ENCODE measurements around the gene CLCA1. TPM values are rescaled to one million over a fixed set of nuclear protein-coding genes. Genes with fewer than 3 reads are reported as not detected.

CLCA1 gene
- total RNA-seq, 1 experiment from 2014 or later = 0.12 TPM

- TF ChIP-seq ATF3 (IDR thresholded peaks at IDR 0.05) = no peak
- TF ChIP-seq SRF (IDR thresholded peaks at IDR 0.05; ENCODE audit: low read depth) = no peak
- no peak for TF ChIP-seq EZH2phosphoT487 (IDR thresholded peaks at IDR 0.05; ENCODE audit: borderline replicate concordance)
- TF ChIP-seq FOSL1 (IDR thresholded peaks at IDR 0.05; ENCODE audit: low read depth) = no peak
- TF ChIP-seq SP1 (IDR thresholded peaks at IDR 0.05; ENCODE audit: low read depth) = no peak
- Histone ChIP-seq H3K9me3 (ENCODE audit: control insufficient read depth in 1 of 2, insufficient read depth in 1 of 2, low read depth in 1 of 2, low read length in 2 of 2) (no peaks in the 10 kb centered on the region), H3K4me2 (ENCODE audit: low read length) (no peak overlapping the region), H2AFZ (ENCODE audit: low read depth, low read length, poor library complexity, severe bottlenecking) (no peak overlapping the region), H3K36me3 (ENCODE audit: control insufficient read depth in 1 of 2, insufficient read depth in 2 of 2, low read length in 2 of 2) (no peaks in the 10 kb centered on the region), H3K9ac (ENCODE audit: low read length) (no peak overlapping the region), H4K20me1 (ENCODE audit: insufficient read depth) (no peaks in the 10 kb centered on the region), H3K9me2 (ENCODE audit: insufficient read depth) (no peaks in the 10 kb centered on the region), H3K27ac (ENCODE audit: low read depth, low read length) (no peak overlapping the region), H3K27me3 (ENCODE audit: insufficient read depth, low read length) (no peaks in the 10 kb centered on the region), H3K79me2 (ENCODE audit: insufficient read depth, low read length) (no peaks in the 10 kb centered on the region), H3K4me3 (replicated peaks in 1 of 2; ENCODE audit: low read depth in 1 of 2, low read length in 2 of 2) (no peak overlapping the region), H3K4me1 (ENCODE audit: control insufficient read depth in 1 of 2, insufficient read depth in 2 of 2, low read length in 2 of 2) (no peaks in the 10 kb centered on the region)
- no TSS peak for BruUV-seq (replicated peaks)
- ATAC-seq (no peak), DNase-seq (ENCODE audit: low read depth, low spot score) (no peak)
- ChIA-PET RAD21 (ENCODE audit: low non-redundant PET in 1 of 2, low total read pairs in 2 of 2, uncharacterized antibody in 2 of 2, unreplicated experiment in 2 of 2) (no interaction called here), POLR2A (no interaction called here), CTCF (no interaction called here)
- intact Hi-C loops (cut with micrococcal nuclease) = no loop called here
These were observed 3.9 kb upstream of the CLCA1 start for GRCh38 chr1:86464819-86465218.

GRCh38 chr1:86466109-86466844, 2.5 kb upstream of the CLCA1 start:
- H4K20me1 ChIP-seq (ENCODE audit: insufficient read depth) = no peaks in the 10 kb centered on the region
- intact Hi-C loops (cut with micrococcal nuclease) = no loop called here
- RAD21 ChIA-PET (ENCODE audit: low non-redundant PET in 1 of 2, low total read pairs in 2 of 2, uncharacterized antibody in 2 of 2, unreplicated experiment in 2 of 2) = no interaction called here
- no peaks in the 10 kb centered on the region for H3K36me3 ChIP-seq (ENCODE audit: control insufficient read depth in 1 of 2, insufficient read depth in 2 of 2, low read length in 2 of 2)
- H3K9ac ChIP-seq (ENCODE audit: low read length) = no peak overlapping the region
- no peak overlapping the region for H3K4me2 ChIP-seq (ENCODE audit: low read length)
- H3K27me3 ChIP-seq (ENCODE audit: insufficient read depth, low read length) = no peaks in the 10 kb centered on the region
- no peak overlapping the region for H3K27ac ChIP-seq (ENCODE audit: low read depth, low read length)
- DNase-seq (ENCODE audit: low read depth, low spot score) (no peak), ATAC-seq (no peak)
- no peaks in the 10 kb centered on the region for H3K9me2 ChIP-seq (ENCODE audit: insufficient read depth)
- H3K9me3 ChIP-seq (ENCODE audit: control insufficient read depth in 1 of 2, insufficient read depth in 1 of 2, low read depth in 1 of 2, low read length in 2 of 2) = no peaks in the 10 kb centered on the region
- no peaks in the 10 kb centered on the region for H3K79me2 ChIP-seq (ENCODE audit: insufficient read depth, low read length)
- no peak overlapping the region for H2AFZ ChIP-seq (ENCODE audit: low read depth, low read length, poor library complexity, severe bottlenecking)
- TF ChIP-seq ATF3 (IDR thresholded peaks at IDR 0.05) (no peak), FOSL1 (IDR thresholded peaks at IDR 0.05; ENCODE audit: low read depth) (no peak)
- no peak overlapping the region for H3K4me3 ChIP-seq (replicated peaks in 1 of 2; ENCODE audit: low read depth in 1 of 2, low read length in 2 of 2)
- CTCF ChIA-PET = no interaction called here
- POLR2A ChIA-PET = no interaction called here
- no TSS peak for BruUV-seq (replicated peaks)
- no peaks in the 10 kb centered on the region for H3K4me1 ChIP-seq (ENCODE audit: control insufficient read depth in 1 of 2, insufficient read depth in 2 of 2, low read length in 2 of 2)
